Measurements from ENCODE around the gene FAM78A. TPM values are rescaled to one million over a fixed set of nuclear protein-coding genes. Genes with fewer than 3 reads are reported as not detected.

FAM78A gene
- total RNA-seq, 1 experiment from 2014 or later: 3.0 TPM

GRCh38 chr9:131287359-131287758 is 11.0 kb upstream of the FAM78A start (continued):
- TF ChIP-seq NR2C2 (CRISPR knock-in tag; IDR thresholded peaks at IDR 0.05) (no peak), E2F5 (CRISPR knock-in tag; IDR thresholded peaks at IDR 0.05) (no peak), E2F4 (CRISPR knock-in tag; IDR thresholded peaks at IDR 0.05; ENCODE audit: borderline replicate concordance, low read depth) (no peak)

- H3K9me3 Mint-ChIP-seq: no peaks in the 10 kb centered on the region
- H3K4me3 Mint-ChIP-seq: no peak overlapping the region
- POLR2A ChIA-PET: no interaction called here
- H3K4me1 Mint-ChIP-seq: peaks cover 14% of the 10 kb centered on the region
- no peaks in the 10 kb centered on the region for H3K36me3 Mint-ChIP-seq
- H3K27me3 Mint-ChIP-seq (ENCODE audit: low read depth): peaks cover 32% of the 10 kb centered on the region
- TF ChIP-seq ZNF263 (CRISPR knock-in tag; IDR thresholded peaks at IDR 0.05; ENCODE audit: low read depth): no peak
- TF ChIP-seq ELF4 (CRISPR knock-in tag; IDR thresholded peaks at IDR 0.05; ENCODE audit: low read depth): no peak
- no peak for TF ChIP-seq TEAD1 (CRISPR knock-in tag; IDR thresholded peaks at IDR 0.05)
- no peak for TF ChIP-seq NR2C2 (CRISPR knock-in tag; IDR thresholded peaks at IDR 0.05)
- TF ChIP-seq ZNF219 (CRISPR knock-in tag; IDR thresholded peaks at IDR 0.05; ENCODE audit: borderline replicate concordance): no peak
- no peak overlapping the region for H3K27ac Mint-ChIP-seq
- no peak for ATAC-seq
- CTCF ChIA-PET: interaction anchor here (1.3 kb wide), 1 partner anchor 52 kb away, joined by 4 read pairs; no protein-coding TSS in a partner anchor
- DNase-seq (ENCODE audit: low spot score): no peak
Measured at GRCh38 chr9:131284856-131285255, 8.5 kb upstream of the FAM78A start.

GRCh38 chr9:131282688-131283422 is 6.5 kb upstream of the FAM78A start:
- POLR2A ChIA-PET: no interaction called here
- DNase-seq (ENCODE audit: low spot score) (peak; percentile 71), ATAC-seq (peak; percentile 64)
- Mint-ChIP-seq H3K4me3 (peak overlapping the region; percentile 67), H3K27ac (0 out of 2 replicates have a peak overlapping the region, but pooled peaks have one; percentile 41), H3K27me3 (ENCODE audit: low read depth) (peaks cover 32% of the 10 kb centered on the region), H3K4me1 (peaks cover 8% of the 10 kb centered on the region), H3K36me3 (no peaks in the 10 kb centered on the region), H3K9me3 (no peaks in the 10 kb centered on the region)
- TF ChIP-seq HMGXB4 (CRISPR knock-in tag; IDR thresholded peaks at IDR 0.05) (no peak), ELF4 (CRISPR knock-in tag; IDR thresholded peaks at IDR 0.05; ENCODE audit: low read depth) (0 out of 2 replicates have a peak, but pooled peaks have one; percentile 12), NFYB (CRISPR knock-in tag; conservative IDR thresholded peaks at IDR 0.05; ENCODE audit: low read depth) (no peak), PREB (CRISPR knock-in tag; IDR thresholded peaks at IDR 0.05; ENCODE audit: borderline replicate concordance) (no peak), JAZF1 (CRISPR knock-in tag; IDR thresholded peaks at IDR 0.05) (no peak), MLX (CRISPR knock-in tag; IDR thresholded peaks at IDR 0.05) (no peak)
- CTCF ChIA-PET: interaction anchor here (0.5 to 1.6 kb wide), 3 partner anchors 53 to 105 kb away, joined by 3 to 4 read pairs (median 4); no protein-coding TSS in a partner anchor

- DNase-seq (ENCODE audit: low spot score): no peak
- ChIA-PET CTCF (interaction anchor here (0.5 to 1.6 kb wide), 3 partner anchors 13 to 101 kb away, joined by 3 to 4 read pairs (median 3); no protein-coding TSS in a partner anchor), POLR2A (no interaction called here)
- no peaks in the 10 kb centered on the region for H3K9me3 Mint-ChIP-seq
- H3K27me3 Mint-ChIP-seq (ENCODE audit: low read depth): peaks cover 32% of the 10 kb centered on the region
- H3K27ac Mint-ChIP-seq: no peak overlapping the region
- peak overlapping the region; percentile 62 for H3K4me3 Mint-ChIP-seq
- TF ChIP-seq NFE2L1 (CRISPR knock-in tag; IDR thresholded peaks at IDR 0.05) (0 out of 2 replicates have a peak, but pooled peaks have one; percentile 57), HMGA2 (CRISPR knock-in tag; IDR thresholded peaks at IDR 0.05) (no peak)
- ATAC-seq: no peak
- no peaks in the 10 kb centered on the region for H3K36me3 Mint-ChIP-seq
- peaks cover 6% of the 10 kb centered on the region for H3K4me1 Mint-ChIP-seq
Measured at GRCh38 chr9:131282175-131282574, 5.9 kb upstream of the FAM78A start.
